Bronchial epithelial cell (primary cell): ENCODE data around the gene PPP6R2. TPM values are rescaled to one million over a fixed set of nuclear protein-coding genes. Genes with fewer than 3 reads are reported as not detected.

Experiments
- DNase-seq: peaks from one replicate; pipeline ENCODE4 v3.0.0-alpha.2; 2010; ENCODE audit warnings: low read depth
- FAIRE-seq: peaks from 2 replicates; lab custom pipeline; 2011; peaks lifted over from hg19 to GRCh38; lab: Jason Lieb, UNC
- H3K27me3 ChIP-seq: 2 replicates; pipeline ENCODE4 v1.5.1; 2011; ENCODE audit warnings: low read length; ENCODE audit not compliant: control insufficient read depth, insufficient read depth
- H3K36me3 ChIP-seq: 2 replicates; pipeline ENCODE4 v1.5.1; 2011; ENCODE audit warnings: low read length; ENCODE audit not compliant: control insufficient read depth, insufficient read depth
- H3K4me3 ChIP-seq: 2 replicates; pipeline ENCODE4 v1.5.1; 2011; ENCODE audit warnings: mild to moderate bottlenecking, low read depth, low read length, control low read depth
- total RNA-seq: library from RNA; depleted of rRNA; stranded (reverse); fragments of >200 nt; gene quantifications from 2 replicates; pipeline ENCODE4 v1.2.1, GENCODE V29; 2014
- TF ChIP-seq, protein P1 (sequence below): IDR thresholded peaks from 2 replicates; pipeline ENCODE4 v1.5.1; 2011; ENCODE audit warnings: mild to moderate bottlenecking, moderate library complexity, low read length, control low read depth, inconsistent platforms; ENCODE audit not compliant: insufficient read depth, severe bottlenecking

Gene PPP6R2
- total RNA-seq, 1 donor from 2014 or later: 50.5 TPM

DNA sequence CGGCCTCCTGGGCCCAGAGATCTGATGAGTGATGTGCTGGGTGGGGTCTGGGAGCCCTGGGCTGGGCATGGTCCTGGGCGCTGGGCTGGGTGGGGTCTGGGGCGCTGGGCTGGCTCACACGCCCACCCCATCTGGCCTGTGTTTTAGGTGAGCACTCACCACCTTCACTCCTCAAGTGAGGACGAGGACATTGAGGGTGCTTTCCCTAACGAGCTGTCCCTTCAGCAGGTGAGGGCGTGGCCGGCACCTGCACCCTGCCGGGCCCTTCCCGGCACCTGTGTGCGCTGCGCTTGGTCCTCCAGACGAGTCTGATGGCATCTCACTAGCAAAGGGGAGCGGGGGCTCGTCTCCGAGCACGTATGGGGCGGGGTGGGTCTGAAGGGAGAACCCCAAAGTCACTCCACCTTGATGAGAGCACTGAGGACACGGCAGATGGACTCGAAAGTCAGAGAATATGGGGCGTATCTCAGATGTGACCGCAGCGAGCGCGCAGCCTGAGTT is 93.8 kb downstream of the PPP6R2 start:
- no peak for DNase-seq
- FAIRE-seq: no peak
- H3K4me3 ChIP-seq: no peak overlapping the region
- H3K27me3 ChIP-seq: no peaks in the 10 kb centered on the region
- H3K36me3 ChIP-seq: peaks cover 38% of the 10 kb centered on the region
- TF ChIP-seq, protein P1, sequence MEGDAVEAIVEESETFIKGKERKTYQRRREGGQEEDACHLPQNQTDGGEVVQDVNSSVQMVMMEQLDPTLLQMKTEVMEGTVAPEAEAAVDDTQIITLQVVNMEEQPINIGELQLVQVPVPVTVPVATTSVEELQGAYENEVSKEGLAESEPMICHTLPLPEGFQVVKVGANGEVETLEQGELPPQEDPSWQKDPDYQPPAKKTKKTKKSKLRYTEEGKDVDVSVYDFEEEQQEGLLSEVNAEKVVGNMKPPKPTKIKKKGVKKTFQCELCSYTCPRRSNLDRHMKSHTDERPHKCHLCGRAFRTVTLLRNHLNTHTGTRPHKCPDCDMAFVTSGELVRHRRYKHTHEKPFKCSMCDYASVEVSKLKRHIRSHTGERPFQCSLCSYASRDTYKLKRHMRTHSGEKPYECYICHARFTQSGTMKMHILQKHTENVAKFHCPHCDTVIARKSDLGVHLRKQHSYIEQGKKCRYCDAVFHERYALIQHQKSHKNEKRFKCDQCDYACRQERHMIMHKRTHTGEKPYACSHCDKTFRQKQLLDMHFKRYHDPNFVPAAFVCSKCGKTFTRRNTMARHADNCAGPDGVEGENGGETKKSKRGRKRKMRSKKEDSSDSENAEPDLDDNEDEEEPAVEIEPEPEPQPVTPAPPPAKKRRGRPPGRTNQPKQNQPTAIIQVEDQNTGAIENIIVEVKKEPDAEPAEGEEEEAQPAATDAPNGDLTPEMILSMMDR: no peak

DNA sequence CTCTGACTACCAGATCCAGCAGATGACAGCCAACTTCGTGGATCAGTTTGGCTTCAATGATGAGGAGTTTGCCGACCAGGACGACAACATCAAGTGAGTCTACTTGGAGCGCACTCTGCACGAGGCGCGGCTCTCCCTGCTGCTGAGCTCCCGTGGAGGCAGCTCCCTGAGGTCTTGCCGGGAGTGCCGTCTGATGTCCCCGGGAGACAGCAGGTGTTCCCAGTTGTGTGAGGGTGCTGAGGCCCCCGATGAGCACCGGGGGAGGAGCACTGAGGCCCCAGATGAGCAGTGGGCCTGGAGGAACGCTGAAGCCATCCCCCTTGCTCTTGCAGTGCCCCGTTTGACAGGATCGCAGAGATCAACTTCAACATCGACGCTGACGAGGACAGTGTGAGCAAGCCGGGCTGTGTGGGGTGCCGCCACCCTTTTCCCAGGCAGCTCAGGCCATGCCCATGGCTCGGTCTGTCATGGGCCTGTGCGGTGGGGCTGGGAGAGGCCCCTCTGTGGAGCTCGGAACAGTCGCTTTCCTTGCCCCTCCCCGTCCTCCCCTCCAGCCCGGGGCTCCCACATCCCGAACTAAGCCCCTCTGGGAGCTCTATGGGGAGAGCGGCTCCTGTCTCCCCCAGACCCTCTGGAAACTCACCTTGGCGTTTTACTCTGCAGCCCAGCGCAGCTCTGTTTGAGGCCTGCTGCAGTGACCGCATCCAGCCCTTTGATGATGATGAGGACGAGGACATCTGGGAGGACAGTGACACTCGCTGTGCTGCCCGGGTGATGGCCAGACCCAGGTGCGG is 94.6 kb downstream of the PPP6R2 start:
- Histone ChIP-seq H3K4me3 (no peak overlapping the region), H3K27me3 (no peaks in the 10 kb centered on the region), H3K36me3 (peaks cover 30% of the 10 kb centered on the region)
- TF ChIP-seq, protein P1: no peak
- FAIRE-seq (no peak), DNase-seq (no peak)

DNA sequence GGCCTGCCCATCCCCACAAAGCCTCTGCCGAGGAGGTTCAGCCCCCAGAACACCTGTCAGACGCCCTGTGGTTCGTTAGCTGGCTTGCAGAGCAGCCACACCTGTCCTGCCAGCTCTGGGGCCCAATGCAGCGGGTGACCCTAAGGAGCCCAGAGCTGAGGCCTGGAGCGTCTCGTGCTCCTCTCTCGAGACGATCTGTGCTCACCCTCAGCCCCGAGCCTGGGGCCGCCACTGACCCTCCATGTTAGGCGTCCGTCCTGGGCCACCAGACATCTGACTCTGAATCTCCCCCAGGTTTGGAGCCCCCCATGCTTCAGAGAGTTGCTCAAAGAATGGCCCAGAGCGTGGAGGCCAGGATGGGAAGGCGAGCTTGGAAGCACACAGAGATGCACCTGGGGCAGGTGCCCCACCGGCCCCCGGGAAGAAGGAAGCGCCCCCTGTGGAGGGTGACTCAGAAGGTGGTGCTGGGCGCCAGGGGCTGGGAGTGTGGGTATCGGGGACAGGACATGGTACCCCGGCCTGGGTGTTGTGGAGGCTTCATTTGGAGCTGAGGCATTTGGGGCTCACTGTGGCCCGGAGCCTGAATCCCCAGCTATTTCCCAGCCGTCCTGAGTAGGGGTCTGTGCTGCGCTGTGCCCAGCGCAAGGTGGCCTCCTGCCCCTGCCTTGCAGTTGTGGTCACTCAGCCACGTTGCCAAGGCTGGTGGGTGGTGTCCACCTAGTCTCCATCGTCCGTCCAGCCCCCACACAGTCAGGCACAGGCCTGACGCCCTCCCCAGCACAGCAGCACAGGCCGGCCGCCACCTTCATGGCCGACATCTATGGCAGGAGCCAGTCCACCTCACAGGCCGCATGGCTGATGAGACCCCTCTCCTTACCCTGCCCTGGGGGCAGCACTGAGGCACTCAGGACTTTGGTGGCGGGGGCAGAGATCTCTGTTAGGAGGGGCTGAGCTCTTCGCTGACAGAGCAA is 95.5 kb downstream of the PPP6R2 start:
- Histone ChIP-seq H3K4me3 (no peak overlapping the region), H3K27me3 (no peaks in the 10 kb centered on the region), H3K36me3 (peaks cover 30% of the 10 kb centered on the region)
- no peak for DNase-seq
- FAIRE-seq: no peak
- TF ChIP-seq, protein P1: no peak

DNA sequence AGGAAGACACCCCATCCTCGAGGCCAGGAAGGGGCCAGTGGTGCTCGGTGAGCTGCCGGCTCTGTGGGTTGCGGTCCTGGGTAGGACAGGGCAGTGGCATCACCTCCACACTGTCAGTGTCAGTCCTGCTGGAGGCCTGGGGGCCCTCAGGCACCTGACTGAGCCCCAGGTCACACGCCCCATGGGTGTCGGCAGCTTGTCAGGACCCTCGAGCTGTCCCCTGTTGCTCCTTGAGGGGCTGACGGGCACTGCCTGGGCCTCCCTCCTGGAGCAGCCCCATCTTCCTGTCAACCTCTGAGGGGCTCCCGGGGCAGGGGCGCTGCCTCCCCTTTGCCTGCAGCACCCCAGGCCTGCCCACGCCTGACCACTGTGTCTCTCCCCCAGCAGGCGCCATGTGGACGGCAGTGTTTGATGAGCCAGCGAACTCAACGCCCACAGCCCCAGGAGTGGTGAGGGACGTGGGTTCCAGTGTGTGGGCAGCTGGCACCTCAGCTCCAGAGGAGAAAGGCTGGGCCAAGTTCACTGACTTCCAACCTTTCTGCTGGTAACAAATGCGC is 96.3 kb downstream of the PPP6R2 start:
- TF ChIP-seq, protein P1: no peak
- FAIRE-seq (no peak), DNase-seq (no peak)
- H3K36me3 ChIP-seq: peaks cover 30% of the 10 kb centered on the region
- H3K4me3 ChIP-seq: no peak overlapping the region
- H3K27me3 ChIP-seq: no peaks in the 10 kb centered on the region

DNA sequence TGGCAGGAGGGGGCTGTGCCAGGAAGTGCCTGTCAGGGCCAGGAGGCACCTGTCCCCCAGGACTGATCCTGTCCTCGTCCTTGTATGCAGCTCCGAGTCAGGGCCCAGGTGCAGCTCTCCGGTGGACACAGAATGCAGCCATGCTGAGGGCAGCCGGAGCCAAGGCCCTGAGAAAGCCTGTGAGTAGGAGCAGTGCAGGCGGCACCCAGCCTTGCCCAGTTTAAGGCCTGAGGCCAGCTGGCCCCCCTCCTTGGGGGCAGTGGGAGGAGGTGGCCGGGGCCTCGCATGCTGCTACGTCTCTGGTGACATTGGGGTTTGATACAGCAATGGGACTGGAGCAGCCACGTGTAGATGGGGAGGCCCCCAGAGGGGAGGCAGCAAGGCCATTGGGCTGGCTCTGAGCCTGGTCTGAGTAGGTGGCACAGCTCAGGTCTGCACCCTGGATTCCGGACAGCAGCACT is 96.8 kb downstream of the PPP6R2 start:
- TF ChIP-seq, protein P1: no peak
- FAIRE-seq: no peak
- Histone ChIP-seq H3K4me3 (no peak overlapping the region), H3K36me3 (peaks cover 28% of the 10 kb centered on the region), H3K27me3 (no peaks in the 10 kb centered on the region)
- DNase-seq: no peak
